Peyer's patch (tissue), 4 donors: ENCODE data around the gene MTMR12.

Experiments used
- POLR2A ChIP-seq, 2 donors: fragments of 450-650 bp; IDR thresholded peaks; one replicate each; pipeline ENCODE4 v1.5.1; 2017; ENCODE audit warnings: antibody characterized with exemption in 2 of 2, mild to moderate bottlenecking in 2 of 2, moderate library complexity in 2 of 2
- TF ChIP-seq, protein P1 (sequence below), 6 experiments: fragments of 450-650 bp in 4 of 6; fragments of 200-600 bp in 2 of 6; sonication (generic) in 1 of 6; IDR thresholded peaks; one replicate each; pipeline ENCODE4 v1.5.1; 2017 to 2019; ENCODE audit warnings: antibody characterized with exemption in 6 of 6, mild to moderate bottlenecking in 3 of 6, moderate library complexity in 1 of 6

DNA sequence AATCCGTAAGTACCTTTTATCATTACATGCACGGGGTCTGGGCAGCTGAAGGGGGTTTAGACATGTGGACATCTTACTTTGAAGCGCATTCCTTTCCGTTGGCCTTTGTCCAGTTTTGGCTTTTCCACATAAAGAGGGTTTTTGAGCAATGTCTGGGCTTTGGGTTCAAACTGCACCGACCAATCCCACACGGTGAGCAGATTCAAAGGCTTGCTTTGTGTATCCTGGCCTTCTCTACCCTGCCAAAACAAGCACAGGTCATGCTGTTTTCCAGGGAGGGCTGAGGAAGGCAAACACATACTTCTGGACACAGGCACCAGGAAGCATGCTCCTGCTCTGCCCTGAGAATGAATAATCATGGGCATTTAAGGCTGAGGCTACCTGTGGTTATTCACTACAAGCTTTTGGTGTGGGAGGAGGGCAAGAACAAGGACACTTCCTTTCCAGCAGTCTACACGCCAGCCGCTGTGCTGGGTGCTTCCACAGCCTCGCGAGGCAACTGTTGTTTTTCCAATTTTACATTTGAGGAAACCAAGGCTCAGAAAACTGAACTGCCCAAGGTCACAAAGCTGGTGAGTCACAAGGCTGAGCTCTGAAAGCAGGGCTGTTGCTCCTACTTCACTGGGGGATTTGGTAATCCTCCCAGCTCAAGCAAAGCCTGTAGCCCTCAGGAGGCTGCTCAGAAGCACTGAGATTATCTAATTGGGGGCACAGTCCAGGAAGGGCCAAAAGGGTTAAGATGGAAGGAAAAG lies 78.9 kb downstream of the MTMR12 start:
- no peak for TF ChIP-seq POLR2A (IDR thresholded peaks at IDR 0.05)
- TF ChIP-seq, protein P1, sequence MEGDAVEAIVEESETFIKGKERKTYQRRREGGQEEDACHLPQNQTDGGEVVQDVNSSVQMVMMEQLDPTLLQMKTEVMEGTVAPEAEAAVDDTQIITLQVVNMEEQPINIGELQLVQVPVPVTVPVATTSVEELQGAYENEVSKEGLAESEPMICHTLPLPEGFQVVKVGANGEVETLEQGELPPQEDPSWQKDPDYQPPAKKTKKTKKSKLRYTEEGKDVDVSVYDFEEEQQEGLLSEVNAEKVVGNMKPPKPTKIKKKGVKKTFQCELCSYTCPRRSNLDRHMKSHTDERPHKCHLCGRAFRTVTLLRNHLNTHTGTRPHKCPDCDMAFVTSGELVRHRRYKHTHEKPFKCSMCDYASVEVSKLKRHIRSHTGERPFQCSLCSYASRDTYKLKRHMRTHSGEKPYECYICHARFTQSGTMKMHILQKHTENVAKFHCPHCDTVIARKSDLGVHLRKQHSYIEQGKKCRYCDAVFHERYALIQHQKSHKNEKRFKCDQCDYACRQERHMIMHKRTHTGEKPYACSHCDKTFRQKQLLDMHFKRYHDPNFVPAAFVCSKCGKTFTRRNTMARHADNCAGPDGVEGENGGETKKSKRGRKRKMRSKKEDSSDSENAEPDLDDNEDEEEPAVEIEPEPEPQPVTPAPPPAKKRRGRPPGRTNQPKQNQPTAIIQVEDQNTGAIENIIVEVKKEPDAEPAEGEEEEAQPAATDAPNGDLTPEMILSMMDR (IDR thresholded peaks at IDR 0.05): no peak
